Mesendoderm (in vitro differentiated cells): ENCODE results near the gene C15orf39.

Source experiments
- DNase-seq: peaks from one replicate; pipeline ENCODE4 v3.0.0; 2013
- H2AK5ac ChIP-seq: 2 replicates; pipeline ENCODE4 v1.6.1; 2013; ENCODE audit warnings: low read length, inconsistent platforms
- H2BK120ac ChIP-seq: 2 replicates; pipeline ENCODE4 v1.6.1; 2013; ENCODE audit warnings: low read depth, mild to moderate bottlenecking, low read length, moderate library complexity, mixed read lengths
- H2BK15ac ChIP-seq: replicated peaks from 2 replicates; pipeline ENCODE4 v1.6.1; 2013; ENCODE audit warnings: low read depth, mild to moderate bottlenecking, moderate library complexity
- H2BK5ac ChIP-seq: 2 replicates; pipeline ENCODE4 v1.6.1; 2013; ENCODE audit warnings: low read length, inconsistent platforms
- H3K18ac ChIP-seq: 2 replicates; pipeline ENCODE4 v1.6.1; 2013; ENCODE audit warnings: mild to moderate bottlenecking, low read length, mixed read lengths
- H3K23ac ChIP-seq: one replicate; pipeline ENCODE4 v1.6.1; 2013; ENCODE audit warnings: low read length
- H3K27ac ChIP-seq: 2 replicates; pipeline ENCODE4 v1.5.1; 2013; ENCODE audit warnings: low read depth, mild to moderate bottlenecking, inconsistent platforms, low read length, moderate library complexity
- H3K27me3 ChIP-seq: 2 replicates; pipeline ENCODE4 v1.6.1; 2013; ENCODE audit warnings: low read length, control low read depth, mild to moderate bottlenecking, inconsistent platforms; ENCODE audit not compliant: insufficient read depth, poor library complexity
- H3K36me3 ChIP-seq: 2 replicates; pipeline ENCODE4 v1.6.1; 2013; ENCODE audit warnings: low read length, inconsistent platforms; ENCODE audit not compliant: control insufficient read depth, insufficient read depth
- H3K4ac ChIP-seq: one replicate; pipeline ENCODE4 v1.6.1; 2013; ENCODE audit warnings: low read depth, mild to moderate bottlenecking, low read length, moderate library complexity
- H3K4me1 ChIP-seq: 2 replicates; pipeline ENCODE4 v1.6.1; 2013; ENCODE audit warnings: low read depth, low read length, inconsistent platforms; ENCODE audit not compliant: control insufficient read depth
- H3K4me2 ChIP-seq: 2 replicates; pipeline ENCODE4 v1.6.1; 2013; ENCODE audit warnings: low read length
- H3K4me3 ChIP-seq: 2 replicates; pipeline ENCODE4 v1.5.1; 2013; ENCODE audit warnings: mild to moderate bottlenecking, low read length
- H3K56ac ChIP-seq: one replicate; pipeline ENCODE4 v1.6.1; 2013; ENCODE audit warnings: low read length
- H3K79me1 ChIP-seq: 2 replicates; pipeline ENCODE4 v1.6.1; 2013; ENCODE audit warnings: low read length, inconsistent platforms
- H3K79me2 ChIP-seq: 2 replicates; pipeline ENCODE4 v1.6.1; 2013; ENCODE audit warnings: mild to moderate bottlenecking, low read length; ENCODE audit not compliant: control insufficient read depth, insufficient read depth
- H3K9ac ChIP-seq: 2 replicates; pipeline ENCODE4 v1.6.1; 2013; ENCODE audit warnings: low read length, inconsistent platforms
- H4K5ac ChIP-seq: one replicate; pipeline ENCODE4 v1.6.1; 2013; ENCODE audit warnings: low read length
- H4K8ac ChIP-seq: one replicate; pipeline ENCODE4 v1.6.1; 2013; ENCODE audit warnings: low read depth, mild to moderate bottlenecking, control low read depth, low read length, moderate library complexity
- WGBS: extraction: QIAGEN DNeasy Blood & Tissue Kit; methylation state at CpG from one replicate; pipeline ENCODE4 v1.1.7; 2013; ENCODE audit warnings: low lambda C conversion rate, missing lambda C conversion rate; ENCODE audit not compliant: insufficient coverage; ENCODE audit errors: extremely low coverage; 5-methylcytosine and 5-hydroxymethylcytosine counted together

C15orf39 gene

DNA sequence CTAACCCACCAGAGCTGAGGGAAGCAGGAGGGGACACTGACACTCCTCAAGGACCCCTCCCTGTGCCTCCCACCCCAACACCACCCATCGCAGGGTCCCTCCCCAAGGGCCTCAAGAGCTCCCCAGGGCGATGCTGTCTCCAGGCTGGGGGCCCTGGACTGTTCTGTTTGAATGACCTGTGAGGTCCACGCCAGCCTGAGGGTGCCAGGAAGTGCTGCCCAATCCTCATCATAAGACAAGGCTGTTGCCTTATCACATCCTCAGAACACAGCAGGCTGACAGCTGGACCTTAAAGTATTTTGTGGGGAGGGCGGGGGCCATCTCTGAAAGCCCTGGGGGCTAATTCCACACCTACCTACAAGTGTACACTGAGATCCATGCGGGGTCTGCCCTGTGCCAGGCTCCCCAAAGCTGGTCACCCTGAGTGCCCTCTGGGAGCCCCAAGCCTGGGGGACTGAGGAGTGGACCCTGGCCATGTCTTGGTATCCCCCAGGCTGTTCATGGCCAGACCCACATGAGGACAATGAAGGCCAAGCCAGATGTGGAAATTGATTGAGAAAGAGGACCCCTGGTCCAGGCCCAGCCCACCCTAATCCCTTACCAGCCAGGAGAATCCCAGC lies 32.6 kb downstream of the C15orf39 start:
- Histone ChIP-seq H4K5ac (no peak overlapping the region), H2BK5ac (no peak overlapping the region), H3K4me3 (no peak overlapping the region), H3K27ac (no peak overlapping the region), H2AK5ac (no peak overlapping the region), H3K18ac (no peak overlapping the region), H3K36me3 (no peaks in the 10 kb centered on the region), H4K8ac (no peak overlapping the region), H3K23ac (no peak overlapping the region), H3K79me2 (no peaks in the 10 kb centered on the region), H3K4ac (no peak overlapping the region), H3K4me2 (no peak overlapping the region), H2BK120ac (no peak overlapping the region), H3K79me1 (no peaks in the 10 kb centered on the region), H3K27me3 (no peaks in the 10 kb centered on the region), H3K56ac (no peak overlapping the region), H2BK15ac (no peak overlapping the region), H3K4me1 (no peaks in the 10 kb centered on the region), H3K9ac (no peak overlapping the region)
- no CpG with 5 or more reads among the region's 5 CpGs for WGBS
- no peak for DNase-seq

- Histone ChIP-seq H3K27ac (no peak overlapping the region), H3K56ac (no peak overlapping the region), H3K36me3 (no peaks in the 10 kb centered on the region), H2BK5ac (no peak overlapping the region), H3K27me3 (no peaks in the 10 kb centered on the region), H4K8ac (no peak overlapping the region), H3K4me2 (no peak overlapping the region), H3K79me1 (no peaks in the 10 kb centered on the region), H2BK120ac (no peak overlapping the region), H3K4me1 (no peaks in the 10 kb centered on the region), H4K5ac (no peak overlapping the region), H3K9ac (no peak overlapping the region), H2AK5ac (no peak overlapping the region), H3K18ac (no peak overlapping the region), H3K4ac (no peak overlapping the region), H3K23ac (no peak overlapping the region), H2BK15ac (no peak overlapping the region), H3K4me3 (no peak overlapping the region), H3K79me2 (no peaks in the 10 kb centered on the region)
- no peak for DNase-seq
- no CpG with 5 or more reads among the region's 10 CpGs for WGBS
These were observed 33.5 kb downstream of the C15orf39 start for GRCh38 chr15:75235051-75235673.

DNA sequence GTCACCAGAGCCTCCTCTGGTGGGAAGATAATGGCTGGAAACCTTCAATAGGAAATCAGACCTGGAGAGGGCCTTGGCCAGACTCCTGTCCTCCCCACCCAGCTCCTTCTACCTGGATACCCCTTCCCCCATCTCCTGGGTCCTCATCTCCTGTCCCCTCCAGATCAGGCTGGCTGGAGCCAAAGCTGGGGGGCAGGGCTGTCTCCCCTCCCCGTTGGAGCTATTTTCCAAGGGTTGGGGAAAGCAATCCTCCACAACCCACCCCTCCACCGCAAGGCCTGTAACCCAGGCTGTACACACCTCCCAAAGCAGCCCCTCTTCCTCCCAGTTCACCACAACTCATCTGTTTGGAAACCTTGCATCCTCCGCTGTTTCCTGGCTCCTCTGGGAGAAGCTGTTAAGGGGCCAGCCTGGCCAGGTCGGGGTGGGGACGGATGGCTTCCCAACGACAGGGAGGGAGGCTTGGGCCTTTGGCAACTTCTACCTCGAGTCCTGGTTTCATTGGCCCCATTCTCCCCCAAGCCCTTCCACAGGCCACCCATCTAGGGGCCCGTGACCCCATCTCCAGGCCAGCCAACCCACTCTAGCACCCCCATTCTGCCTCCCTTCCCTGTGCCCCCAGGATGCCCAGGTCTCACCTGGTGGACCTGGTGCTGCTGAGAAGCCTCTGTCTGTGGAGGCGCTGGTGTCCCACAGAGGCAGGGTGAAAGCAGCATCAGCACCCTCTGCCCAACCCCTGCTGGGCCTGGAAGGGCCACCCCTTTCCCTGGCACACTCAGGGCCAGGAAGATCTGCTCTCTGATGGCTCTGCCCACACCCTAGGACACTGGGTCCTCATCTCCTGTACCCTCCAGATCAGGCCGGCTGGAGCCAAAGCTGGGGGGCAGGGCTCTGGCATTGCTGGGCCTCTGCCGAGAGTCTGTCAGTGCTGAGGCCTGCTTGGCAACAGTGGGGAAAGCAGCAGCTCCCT lies 34.4 kb downstream of the C15orf39 start:
- no peak overlapping the region for H3K23ac ChIP-seq
- no peaks in the 10 kb centered on the region for H3K27me3 ChIP-seq
- H3K4me2 ChIP-seq: no peak overlapping the region
- no peak overlapping the region for H2BK5ac ChIP-seq
- H3K4me1 ChIP-seq: no peaks in the 10 kb centered on the region
- WGBS: no CpG with 5 or more reads among the region's 11 CpGs
- H3K79me1 ChIP-seq: no peaks in the 10 kb centered on the region
- H4K8ac ChIP-seq: no peak overlapping the region
- H3K4ac ChIP-seq: no peak overlapping the region
- no peak overlapping the region for H2AK5ac ChIP-seq
- no peak overlapping the region for H2BK120ac ChIP-seq
- H3K56ac ChIP-seq: no peak overlapping the region
- no peak overlapping the region for H4K5ac ChIP-seq
- H2BK15ac ChIP-seq: no peak overlapping the region
- no peak for DNase-seq
- no peak overlapping the region for H3K4me3 ChIP-seq
- H3K36me3 ChIP-seq: no peaks in the 10 kb centered on the region
- H3K79me2 ChIP-seq: no peaks in the 10 kb centered on the region
- H3K9ac ChIP-seq: no peak overlapping the region
- H3K18ac ChIP-seq: no peak overlapping the region
- no peak overlapping the region for H3K27ac ChIP-seq

DNA sequence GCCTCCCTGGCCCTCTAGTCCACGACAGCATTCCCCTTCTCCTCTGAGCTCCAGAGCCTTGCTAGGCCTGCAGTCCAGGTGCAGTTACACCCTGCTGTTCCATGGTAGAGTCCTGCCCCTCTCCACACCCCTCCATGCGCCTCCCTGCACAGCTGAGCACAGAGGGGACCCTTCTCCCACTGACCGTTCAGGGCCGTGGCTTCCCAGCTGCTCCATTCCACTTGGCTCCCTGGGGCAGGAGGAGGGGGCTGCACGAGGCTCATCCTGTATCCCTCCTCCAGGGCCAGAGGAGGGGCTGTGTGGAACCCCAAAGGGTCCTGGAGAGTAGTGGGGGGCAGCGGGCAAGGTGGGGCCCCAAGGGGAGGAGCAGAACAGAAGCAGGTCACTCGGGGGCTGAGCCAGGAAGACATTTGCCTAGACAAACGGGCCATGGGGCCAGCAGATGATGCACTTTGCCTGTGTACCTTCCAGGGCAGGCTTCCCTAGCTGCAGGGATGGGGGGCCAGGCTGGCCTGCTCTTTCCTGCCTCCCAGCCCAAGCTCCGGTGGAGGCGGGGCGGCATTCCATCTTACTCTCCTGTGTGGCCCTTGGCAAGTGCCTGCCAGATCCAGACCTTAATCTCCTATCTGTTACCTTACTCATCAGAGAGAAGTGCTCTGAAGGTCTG lies 35.8 kb downstream of the C15orf39 start:
- Histone ChIP-seq H2BK120ac (no peak overlapping the region), H3K56ac (no peak overlapping the region), H3K4ac (no peak overlapping the region), H2AK5ac (no peak overlapping the region), H2BK15ac (no peak overlapping the region), H3K79me1 (no peaks in the 10 kb centered on the region), H2BK5ac (no peak overlapping the region), H3K9ac (no peak overlapping the region), H3K27ac (no peak overlapping the region), H4K5ac (no peak overlapping the region), H3K4me2 (no peak overlapping the region), H4K8ac (no peak overlapping the region), H3K4me3 (no peak overlapping the region), H3K36me3 (no peaks in the 10 kb centered on the region), H3K23ac (no peak overlapping the region), H3K79me2 (no peaks in the 10 kb centered on the region), H3K27me3 (no peaks in the 10 kb centered on the region), H3K4me1 (no peaks in the 10 kb centered on the region), H3K18ac (no peak overlapping the region)
- no peak for DNase-seq
- no CpG with 5 or more reads among the region's 11 CpGs for WGBS

DNA sequence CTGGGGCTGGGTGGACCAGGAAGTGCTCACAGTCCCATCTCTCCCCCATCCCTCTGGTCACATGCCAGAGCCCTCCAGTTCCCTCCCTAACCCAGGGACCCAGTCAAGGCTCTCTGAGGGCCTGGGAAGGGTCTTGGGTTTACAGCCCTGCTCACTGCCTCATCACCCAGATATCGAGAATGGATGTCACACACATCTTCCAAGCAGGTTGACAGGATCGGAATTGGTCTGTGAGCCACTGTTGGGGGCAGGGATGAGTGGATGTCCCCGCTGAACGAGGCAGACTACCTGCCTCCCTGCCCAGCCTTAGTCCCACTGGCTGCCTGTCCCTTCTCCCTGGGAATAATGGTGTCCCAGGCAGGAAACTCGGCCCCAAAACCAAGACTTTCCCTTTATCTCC lies 36.5 kb downstream of the C15orf39 start:
- no peaks in the 10 kb centered on the region for H3K27me3 ChIP-seq
- no peak overlapping the region for H2BK15ac ChIP-seq
- no peak overlapping the region for H2BK5ac ChIP-seq

More for the DNA sequence above, 36.5 kb downstream of the C15orf39 start:
- Histone ChIP-seq H2BK120ac (no peak overlapping the region), H3K4ac (no peak overlapping the region), H4K8ac (no peak overlapping the region), H3K56ac (no peak overlapping the region), H3K27ac (no peak overlapping the region), H3K4me3 (no peak overlapping the region), H3K36me3 (no peaks in the 10 kb centered on the region), H3K4me2 (no peak overlapping the region), H3K18ac (no peak overlapping the region), H4K5ac (no peak overlapping the region), H3K79me1 (no peaks in the 10 kb centered on the region), H3K79me2 (no peaks in the 10 kb centered on the region), H3K9ac (no peak overlapping the region), H3K23ac (no peak overlapping the region), H3K4me1 (no peaks in the 10 kb centered on the region), H2AK5ac (no peak overlapping the region)
- WGBS: no CpG with 5 or more reads among the region's 5 CpGs
- no peak for DNase-seq
